ENCODE results near the gene FIGLA. TPM values are rescaled to one million over a fixed set of nuclear protein-coding genes. Genes with fewer than 3 reads are reported as not detected.
A peak's percentile ranks its signal among the peaks of the same experiment; 100 is the strongest.

Gene FIGLA
- total RNA-seq, 1 donor = not detected

- no peak for DNase-seq (ENCODE audit: insufficient read length, low spot score, missing footprints)
- TF ChIP-seq CTCF (IDR thresholded peaks at IDR 0.05; ENCODE audit: extremely low read depth, low read depth, low read length) = no peak
These were observed 44.1 kb downstream of the FIGLA start for GRCh38 chr2:70746094-70746974.

GRCh38 chr2:70745276-70745825 is 45.1 kb downstream of the FIGLA start:
- no peaks in the 10 kb centered on the region for H3K79me2 ChIP-seq (ENCODE audit: insufficient read depth, low read length)
- no peaks in the 10 kb centered on the region for H3K9me3 ChIP-seq (ENCODE audit: low read depth, low read length)
- no peaks in the 10 kb centered on the region for H3K4me1 ChIP-seq (ENCODE audit: insufficient read depth, low read length)
- no peaks in the 10 kb centered on the region for H3K36me3 ChIP-seq (ENCODE audit: insufficient read depth, low read length)
- peaks cover 8% of the 10 kb centered on the region for H3K27me3 ChIP-seq (ENCODE audit: insufficient read depth, low read length)
- H3K27ac ChIP-seq (ENCODE audit: low read depth, low read length) = no peak overlapping the region
- TF ChIP-seq CTCF (IDR thresholded peaks at IDR 0.05; ENCODE audit: extremely low read depth, low read depth, low read length) = no peak
- no peaks in the 10 kb centered on the region for H4K20me1 ChIP-seq (ENCODE audit: insufficient read depth, low read length)
- H2AFZ ChIP-seq (ENCODE audit: low read length) = no peak overlapping the region
- DNase-seq (ENCODE audit: insufficient read length, low spot score, missing footprints) = no peak
- no peak overlapping the region for H3K4me2 ChIP-seq (ENCODE audit: insufficient read depth, low read length)
- no peak overlapping the region for H3K4me3 ChIP-seq (ENCODE audit: insufficient read depth, low read length)

More at GRCh38 chr2:70746094-70746974, 44.1 kb downstream of the FIGLA start:
- H3K4me2 ChIP-seq (ENCODE audit: insufficient read depth, low read length) = no peak overlapping the region
- H3K27ac ChIP-seq (ENCODE audit: low read depth, low read length) = no peak overlapping the region
- no peaks in the 10 kb centered on the region for H3K9me3 ChIP-seq (ENCODE audit: low read depth, low read length)
- no peak overlapping the region for H3K4me3 ChIP-seq (ENCODE audit: insufficient read depth, low read length)
- H3K4me1 ChIP-seq (ENCODE audit: insufficient read depth, low read length) = no peaks in the 10 kb centered on the region
- no peak overlapping the region for H2AFZ ChIP-seq (ENCODE audit: low read length)
- no peaks in the 10 kb centered on the region for H4K20me1 ChIP-seq (ENCODE audit: insufficient read depth, low read length)
- H3K79me2 ChIP-seq (ENCODE audit: insufficient read depth, low read length) = no peaks in the 10 kb centered on the region
- no peaks in the 10 kb centered on the region for H3K36me3 ChIP-seq (ENCODE audit: insufficient read depth, low read length)
- peaks cover 8% of the 10 kb centered on the region for H3K27me3 ChIP-seq (ENCODE audit: insufficient read depth, low read length)

GRCh38 chr2:70744397-70744796 is 46.0 kb downstream of the FIGLA start:
- H3K9me3 ChIP-seq (ENCODE audit: low read depth, low read length) = no peaks in the 10 kb centered on the region
- TF ChIP-seq CTCF (IDR thresholded peaks at IDR 0.05; ENCODE audit: extremely low read depth, low read depth, low read length) = no peak
- peaks cover 2% of the 10 kb centered on the region for H3K27me3 ChIP-seq (ENCODE audit: insufficient read depth, low read length)
- no peaks in the 10 kb centered on the region for H3K79me2 ChIP-seq (ENCODE audit: insufficient read depth, low read length)
- H3K4me2 ChIP-seq (ENCODE audit: insufficient read depth, low read length) = no peak overlapping the region
- H4K20me1 ChIP-seq (ENCODE audit: insufficient read depth, low read length) = no peaks in the 10 kb centered on the region
- no peaks in the 10 kb centered on the region for H3K4me1 ChIP-seq (ENCODE audit: insufficient read depth, low read length)
- no peak overlapping the region for H3K27ac ChIP-seq (ENCODE audit: low read depth, low read length)
- H3K36me3 ChIP-seq (ENCODE audit: insufficient read depth, low read length) = no peaks in the 10 kb centered on the region
- peak; percentile 52 for DNase-seq (ENCODE audit: insufficient read length, low spot score, missing footprints)
- no peak overlapping the region for H2AFZ ChIP-seq (ENCODE audit: low read length)
- no peak overlapping the region for H3K4me3 ChIP-seq (ENCODE audit: insufficient read depth, low read length)

- H3K27ac ChIP-seq (ENCODE audit: low read depth, low read length) = no peak overlapping the region
- no peak for TF ChIP-seq CTCF (IDR thresholded peaks at IDR 0.05; ENCODE audit: extremely low read depth, low read depth, low read length)
- H3K9me3 ChIP-seq (ENCODE audit: low read depth, low read length) = no peaks in the 10 kb centered on the region
- H3K27me3 ChIP-seq (ENCODE audit: insufficient read depth, low read length) = peaks cover 2% of the 10 kb centered on the region
- H3K36me3 ChIP-seq (ENCODE audit: insufficient read depth, low read length) = no peaks in the 10 kb centered on the region
- no peak overlapping the region for H3K4me3 ChIP-seq (ENCODE audit: insufficient read depth, low read length)
- no peak for DNase-seq (ENCODE audit: insufficient read length, low spot score, missing footprints)
- H4K20me1 ChIP-seq (ENCODE audit: insufficient read depth, low read length) = no peaks in the 10 kb centered on the region
- no peak overlapping the region for H2AFZ ChIP-seq (ENCODE audit: low read length)
- no peak overlapping the region for H3K4me2 ChIP-seq (ENCODE audit: insufficient read depth, low read length)
- no peaks in the 10 kb centered on the region for H3K79me2 ChIP-seq (ENCODE audit: insufficient read depth, low read length)
- H3K4me1 ChIP-seq (ENCODE audit: insufficient read depth, low read length) = no peaks in the 10 kb centered on the region
These were observed 46.8 kb downstream of the FIGLA start for GRCh38 chr2:70743677-70744076.

Measured in osteoblast (primary cell).